ENCODE results near the gene DAPK2. TPM values are rescaled to one million over a fixed set of nuclear protein-coding genes. Genes with fewer than 3 reads are reported as not detected.

Gene DAPK2
- total and polyA plus RNA-seq, 2 of the 13 experiments (the other 11 are each of a cell fraction or from before 2014, with no cell fraction given), result 0.33 to 0.63 TPM

DNA sequence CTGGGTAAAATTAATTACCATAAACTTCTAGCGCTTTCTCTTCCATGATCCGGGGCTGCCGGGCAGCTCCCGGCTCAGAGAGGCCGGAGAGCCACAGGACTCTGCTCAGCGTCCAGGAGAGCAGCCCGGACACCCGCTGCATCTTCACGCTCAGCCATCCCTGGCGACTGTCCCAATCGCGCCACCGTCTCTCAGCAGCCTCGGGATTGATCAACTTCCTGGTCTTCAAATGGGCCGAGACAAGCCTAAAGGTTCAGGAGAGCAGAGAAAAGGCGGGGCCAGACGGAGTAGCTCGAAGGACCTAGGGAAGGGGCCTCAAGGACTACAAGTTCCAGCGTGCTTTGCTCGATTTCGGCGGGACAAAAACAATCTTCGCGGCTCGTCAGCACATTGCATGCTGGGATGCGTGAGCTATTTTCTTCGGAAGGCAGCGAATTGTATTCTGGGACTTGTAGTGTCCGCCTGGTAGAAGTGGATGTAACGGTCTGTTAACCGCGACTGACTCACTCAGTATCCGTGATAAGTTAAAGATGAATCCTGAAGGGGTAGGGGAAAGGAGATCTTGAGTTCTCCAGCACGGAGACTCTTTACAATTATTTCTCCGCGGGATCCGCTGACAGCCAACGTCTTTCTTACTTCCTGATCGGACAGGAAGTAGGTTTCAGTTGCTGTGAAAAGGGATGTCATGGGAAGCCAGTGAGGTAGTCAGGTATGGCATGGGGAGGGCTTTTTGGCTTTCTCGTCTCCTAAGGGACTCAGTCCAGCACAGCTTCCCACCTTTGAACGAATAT is 47.5 kb upstream of the DAPK2 start, which contains the start of gene CIAO2A (continued):
- TF ChIP-seq CHD2 (IDR thresholded peaks at IDR 0.05; ENCODE audit: low read depth, low read length) (peak; percentile 59; the same call in 1 of the 2 replicates), NFYC (CRISPR knock-in tag; IDR thresholded peaks at IDR 0.05) (peak; percentile 43; the same call in 1 of the 2 replicates), ZNF652 (CRISPR knock-in tag; IDR thresholded peaks at IDR 0.05; ENCODE audit: borderline replicate concordance, low read depth) (no peak), SOX6 (IDR thresholded peaks at IDR 0.05) (no peak), SOX6 (CRISPR knock-in tag; IDR thresholded peaks at IDR 0.05) (peak; percentile 44), MTF1 (CRISPR knock-in tag; IDR thresholded peaks at IDR 0.05) (no peak; the same call in 1 of the 2 replicates), NR3C1 (CRISPR knock-in tag; IDR thresholded peaks at IDR 0.05) (no peak), FIP1L1 (IDR thresholded peaks at IDR 0.05; ENCODE audit: borderline replicate concordance, insufficient read depth, low read depth, low read length) (no peak), SAFB2 (CRISPR knock-in tag; IDR thresholded peaks at IDR 0.05; ENCODE audit: borderline replicate concordance, low read depth) (no peak), IRX3 (CRISPR knock-in tag; IDR thresholded peaks at IDR 0.05; ENCODE audit: borderline replicate concordance, low read depth) (no peak), XBP1 (CRISPR knock-in tag; IDR thresholded peaks at IDR 0.05) (no peak), ZNF773 (CRISPR knock-in tag; IDR thresholded peaks at IDR 0.05; ENCODE audit: borderline replicate concordance) (0 out of 2 replicates have a peak, but pooled peaks have one; percentile 40)
- TF ChIP-seq, protein P1, sequence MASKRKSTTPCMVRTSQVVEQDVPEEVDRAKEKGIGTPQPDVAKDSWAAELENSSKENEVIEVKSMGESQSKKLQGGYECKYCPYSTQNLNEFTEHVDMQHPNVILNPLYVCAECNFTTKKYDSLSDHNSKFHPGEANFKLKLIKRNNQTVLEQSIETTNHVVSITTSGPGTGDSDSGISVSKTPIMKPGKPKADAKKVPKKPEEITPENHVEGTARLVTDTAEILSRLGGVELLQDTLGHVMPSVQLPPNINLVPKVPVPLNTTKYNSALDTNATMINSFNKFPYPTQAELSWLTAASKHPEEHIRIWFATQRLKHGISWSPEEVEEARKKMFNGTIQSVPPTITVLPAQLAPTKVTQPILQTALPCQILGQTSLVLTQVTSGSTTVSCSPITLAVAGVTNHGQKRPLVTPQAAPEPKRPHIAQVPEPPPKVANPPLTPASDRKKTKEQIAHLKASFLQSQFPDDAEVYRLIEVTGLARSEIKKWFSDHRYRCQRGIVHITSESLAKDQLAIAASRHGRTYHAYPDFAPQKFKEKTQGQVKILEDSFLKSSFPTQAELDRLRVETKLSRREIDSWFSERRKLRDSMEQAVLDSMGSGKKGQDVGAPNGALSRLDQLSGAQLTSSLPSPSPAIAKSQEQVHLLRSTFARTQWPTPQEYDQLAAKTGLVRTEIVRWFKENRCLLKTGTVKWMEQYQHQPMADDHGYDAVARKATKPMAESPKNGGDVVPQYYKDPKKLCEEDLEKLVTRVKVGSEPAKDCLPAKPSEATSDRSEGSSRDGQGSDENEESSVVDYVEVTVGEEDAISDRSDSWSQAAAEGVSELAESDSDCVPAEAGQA (IDR thresholded peaks at IDR 0.05; ENCODE audit: low read depth), result peak; percentile 91
- TF ChIP-seq, protein P1 (CRISPR knock-in tag; IDR thresholded peaks at IDR 0.05; ENCODE audit: borderline replicate concordance), result no peak
- TF ChIP-seq, protein P2, sequence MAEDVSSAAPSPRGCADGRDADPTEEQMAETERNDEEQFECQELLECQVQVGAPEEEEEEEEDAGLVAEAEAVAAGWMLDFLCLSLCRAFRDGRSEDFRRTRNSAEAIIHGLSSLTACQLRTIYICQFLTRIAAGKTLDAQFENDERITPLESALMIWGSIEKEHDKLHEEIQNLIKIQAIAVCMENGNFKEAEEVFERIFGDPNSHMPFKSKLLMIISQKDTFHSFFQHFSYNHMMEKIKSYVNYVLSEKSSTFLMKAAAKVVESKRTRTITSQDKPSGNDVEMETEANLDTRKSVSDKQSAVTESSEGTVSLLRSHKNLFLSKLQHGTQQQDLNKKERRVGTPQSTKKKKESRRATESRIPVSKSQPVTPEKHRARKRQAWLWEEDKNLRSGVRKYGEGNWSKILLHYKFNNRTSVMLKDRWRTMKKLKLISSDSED (CRISPR knock-in tag; IDR thresholded peaks at IDR 0.05), result no peak
- TF ChIP-seq, protein P3, sequence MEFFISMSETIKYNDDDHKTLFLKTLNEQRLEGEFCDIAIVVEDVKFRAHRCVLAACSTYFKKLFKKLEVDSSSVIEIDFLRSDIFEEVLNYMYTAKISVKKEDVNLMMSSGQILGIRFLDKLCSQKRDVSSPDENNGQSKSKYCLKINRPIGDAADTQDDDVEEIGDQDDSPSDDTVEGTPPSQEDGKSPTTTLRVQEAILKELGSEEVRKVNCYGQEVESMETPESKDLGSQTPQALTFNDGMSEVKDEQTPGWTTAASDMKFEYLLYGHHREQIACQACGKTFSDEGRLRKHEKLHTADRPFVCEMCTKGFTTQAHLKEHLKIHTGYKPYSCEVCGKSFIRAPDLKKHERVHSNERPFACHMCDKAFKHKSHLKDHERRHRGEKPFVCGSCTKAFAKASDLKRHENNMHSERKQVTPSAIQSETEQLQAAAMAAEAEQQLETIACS (CRISPR knock-in tag; IDR thresholded peaks at IDR 0.05), result no peak
- TF ChIP-seq, protein P4, sequence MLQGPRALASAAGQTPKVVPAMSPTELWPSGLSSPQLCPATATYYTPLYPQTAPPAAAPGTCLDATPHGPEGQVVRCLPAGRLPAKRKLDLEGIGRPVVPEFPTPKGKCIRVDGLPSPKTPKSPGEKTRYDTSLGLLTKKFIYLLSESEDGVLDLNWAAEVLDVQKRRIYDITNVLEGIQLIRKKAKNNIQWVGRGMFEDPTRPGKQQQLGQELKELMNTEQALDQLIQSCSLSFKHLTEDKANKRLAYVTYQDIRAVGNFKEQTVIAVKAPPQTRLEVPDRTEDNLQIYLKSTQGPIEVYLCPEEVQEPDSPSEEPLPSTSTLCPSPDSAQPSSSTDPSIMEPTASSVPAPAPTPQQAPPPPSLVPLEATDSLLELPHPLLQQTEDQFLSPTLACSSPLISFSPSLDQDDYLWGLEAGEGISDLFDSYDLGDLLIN (CRISPR knock-in tag; IDR thresholded peaks at IDR 0.05; ENCODE audit: borderline replicate concordance), result peak; percentile 84; the same call in 1 of the 2 replicates
- TF ChIP-seq, protein P5, sequence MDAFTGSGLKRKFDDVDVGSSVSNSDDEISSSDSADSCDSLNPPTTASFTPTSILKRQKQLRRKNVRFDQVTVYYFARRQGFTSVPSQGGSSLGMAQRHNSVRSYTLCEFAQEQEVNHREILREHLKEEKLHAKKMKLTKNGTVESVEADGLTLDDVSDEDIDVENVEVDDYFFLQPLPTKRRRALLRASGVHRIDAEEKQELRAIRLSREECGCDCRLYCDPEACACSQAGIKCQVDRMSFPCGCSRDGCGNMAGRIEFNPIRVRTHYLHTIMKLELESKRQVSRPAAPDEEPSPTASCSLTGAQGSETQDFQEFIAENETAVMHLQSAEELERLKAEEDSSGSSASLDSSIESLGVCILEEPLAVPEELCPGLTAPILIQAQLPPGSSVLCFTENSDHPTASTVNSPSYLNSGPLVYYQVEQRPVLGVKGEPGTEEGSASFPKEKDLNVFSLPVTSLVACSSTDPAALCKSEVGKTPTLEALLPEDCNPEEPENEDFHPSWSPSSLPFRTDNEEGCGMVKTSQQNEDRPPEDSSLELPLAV (CRISPR knock-in tag; conservative IDR thresholded peaks at IDR 0.05; ENCODE audit: low read depth), result no peak

Measured in HepG2 (cell line).